DOHH2 (cell line): ENCODE data around the gene TRABD.

Experiments used
- CTCF ChIP-seq: fragments of 200-600 bp; sonication (generic); IDR thresholded peaks from one replicate; pipeline ENCODE4 v1.5.1; 2014; ENCODE audit warnings: antibody characterized with exemption, mild to moderate bottlenecking, low read depth, low read length; ENCODE audit not compliant: poor library complexity, severe bottlenecking
- EZH2phosphoT487 ChIP-seq: fragments of 200-600 bp; sonication (generic); IDR thresholded peaks from 2 replicates; pipeline ENCODE4 v1.6.1; 2017; ENCODE audit warnings: borderline replicate concordance, mild to moderate bottlenecking, antibody characterized with exemption, low read length, moderate library complexity, mixed read lengths

- no peak for TF ChIP-seq EZH2phosphoT487
- TF ChIP-seq CTCF: no peak
These were observed 17.8 kb upstream of the TRABD start for GRCh38 chr22:50167689-50168489.
